KMS-11 (cell line): ENCODE data around the gene CPSF3.

Experiments used
- H2AFZ ChIP-seq: fragments of 200-600 bp; sonication (generic); 2 replicates; pipeline ENCODE4 v1.6.1; 2016; ENCODE audit warnings: antibody characterized with exemption, mixed run types, low read depth
- H3K27ac ChIP-seq: fragments of 200-600 bp; sonication (generic); 2 replicates; pipeline ENCODE4 v1.6.1; 2016; ENCODE audit warnings: mild to moderate bottlenecking, mixed run types
- H3K27me3 ChIP-seq: fragments of 200-600 bp; sonication (generic); 2 replicates; pipeline ENCODE4 v1.6.1; 2017; ENCODE audit warnings: mild to moderate bottlenecking, low read depth, mixed run types, moderate library complexity; ENCODE audit not compliant: insufficient read depth
- H3K36me3 ChIP-seq: fragments of 200-600 bp; sonication (generic); 2 replicates; pipeline ENCODE4 v1.6.1; 2017; ENCODE audit warnings: mild to moderate bottlenecking, mixed run types; ENCODE audit not compliant: insufficient read depth
- H3K4me1 ChIP-seq: fragments of 200-600 bp; sonication (generic); 2 replicates; pipeline ENCODE4 v1.6.1; 2016; ENCODE audit warnings: mild to moderate bottlenecking, low read depth, mixed run types; ENCODE audit not compliant: poor library complexity, severe bottlenecking
- H3K4me2 ChIP-seq: fragments of 200-600 bp; sonication (generic); 2 replicates; pipeline ENCODE4 v1.7.0; 2016; ENCODE audit warnings: mild to moderate bottlenecking, mixed run types
- H3K4me3 ChIP-seq: fragments of 200-600 bp; sonication (generic); IDR thresholded peaks from 2 replicates; pipeline ENCODE4 v1.6.1; 2017; ENCODE audit warnings: low read depth, low read length, mixed read lengths; ENCODE audit not compliant: insufficient read depth
- H3K79me2 ChIP-seq: fragments of 200-600 bp; sonication (generic); 2 replicates; pipeline ENCODE4 v1.6.1; 2016; ENCODE audit warnings: low read depth, mixed run types; ENCODE audit not compliant: insufficient read depth
- H3K9ac ChIP-seq: fragments of 200-600 bp; sonication (generic); 2 replicates; pipeline ENCODE4 v1.6.1; 2016; ENCODE audit warnings: mild to moderate bottlenecking, mixed run types
- H4K20me1 ChIP-seq: fragments of 200-600 bp; sonication (generic); 2 replicates; pipeline ENCODE4 v1.6.1; 2016; ENCODE audit warnings: mild to moderate bottlenecking, mixed run types; ENCODE audit not compliant: insufficient read depth
- TF ChIP-seq, protein P1 (sequence below): fragments of 200-600 bp; sonication (generic); conservative IDR thresholded peaks from 2 replicates; pipeline ENCODE4 v1.6.1; 2017; ENCODE audit warnings: low read depth, mild to moderate bottlenecking, antibody characterized with exemption, low read length, moderate library complexity, mixed read lengths

Gene CPSF3

DNA sequence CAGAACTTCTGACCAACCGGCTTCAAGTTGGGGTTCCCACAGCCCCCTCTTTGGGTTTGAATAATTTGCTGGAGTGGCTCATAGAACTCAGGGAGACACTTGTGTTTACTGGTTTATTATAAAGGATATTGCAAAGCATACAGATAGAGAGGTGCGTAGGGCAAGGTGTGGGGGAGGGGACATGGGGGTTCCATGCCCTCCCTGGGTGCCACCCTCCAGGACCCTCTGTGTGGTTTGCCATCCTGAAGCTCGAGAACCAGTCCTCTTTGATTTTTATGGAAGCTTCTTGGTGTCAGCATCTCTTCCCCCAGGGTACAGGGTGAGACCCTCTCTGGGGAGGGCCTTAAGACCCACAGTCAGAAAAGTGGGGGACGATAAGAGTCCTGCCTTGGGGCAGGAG is 38.9 kb upstream of the CPSF3 start:
- Histone ChIP-seq H3K79me2 (no peaks in the 10 kb centered on the region), H3K27me3 (no peaks in the 10 kb centered on the region), H3K27ac (no peak overlapping the region), H3K4me1 (no peaks in the 10 kb centered on the region), H3K9ac (no peak overlapping the region), H3K4me3 (no peak overlapping the region), H3K4me2 (no peak overlapping the region), H4K20me1 (no peaks in the 10 kb centered on the region), H2AFZ (no peak overlapping the region), H3K36me3 (no peaks in the 10 kb centered on the region)
- TF ChIP-seq, protein P1, sequence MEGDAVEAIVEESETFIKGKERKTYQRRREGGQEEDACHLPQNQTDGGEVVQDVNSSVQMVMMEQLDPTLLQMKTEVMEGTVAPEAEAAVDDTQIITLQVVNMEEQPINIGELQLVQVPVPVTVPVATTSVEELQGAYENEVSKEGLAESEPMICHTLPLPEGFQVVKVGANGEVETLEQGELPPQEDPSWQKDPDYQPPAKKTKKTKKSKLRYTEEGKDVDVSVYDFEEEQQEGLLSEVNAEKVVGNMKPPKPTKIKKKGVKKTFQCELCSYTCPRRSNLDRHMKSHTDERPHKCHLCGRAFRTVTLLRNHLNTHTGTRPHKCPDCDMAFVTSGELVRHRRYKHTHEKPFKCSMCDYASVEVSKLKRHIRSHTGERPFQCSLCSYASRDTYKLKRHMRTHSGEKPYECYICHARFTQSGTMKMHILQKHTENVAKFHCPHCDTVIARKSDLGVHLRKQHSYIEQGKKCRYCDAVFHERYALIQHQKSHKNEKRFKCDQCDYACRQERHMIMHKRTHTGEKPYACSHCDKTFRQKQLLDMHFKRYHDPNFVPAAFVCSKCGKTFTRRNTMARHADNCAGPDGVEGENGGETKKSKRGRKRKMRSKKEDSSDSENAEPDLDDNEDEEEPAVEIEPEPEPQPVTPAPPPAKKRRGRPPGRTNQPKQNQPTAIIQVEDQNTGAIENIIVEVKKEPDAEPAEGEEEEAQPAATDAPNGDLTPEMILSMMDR, result no peak

- no peak overlapping the region for H2AFZ ChIP-seq
- no peaks in the 10 kb centered on the region for H3K36me3 ChIP-seq
- no peak overlapping the region for H3K9ac ChIP-seq
- H3K4me3 ChIP-seq, result no peak overlapping the region
- TF ChIP-seq, protein P1, result no peak
- H3K27me3 ChIP-seq, result no peaks in the 10 kb centered on the region
- no peaks in the 10 kb centered on the region for H4K20me1 ChIP-seq
- no peaks in the 10 kb centered on the region for H3K4me1 ChIP-seq
- H3K79me2 ChIP-seq, result no peaks in the 10 kb centered on the region
- no peak overlapping the region for H3K4me2 ChIP-seq
- H3K27ac ChIP-seq, result no peak overlapping the region
Measured at GRCh38 chr2:9385841-9386240, 37.6 kb upstream of the CPSF3 start.

GRCh38 chr2:9388199-9388681 is 35.2 kb upstream of the CPSF3 start:
- Histone ChIP-seq H3K9ac (no peak overlapping the region), H2AFZ (no peak overlapping the region), H3K79me2 (no peaks in the 10 kb centered on the region), H3K36me3 (no peaks in the 10 kb centered on the region), H3K4me1 (no peaks in the 10 kb centered on the region), H3K27me3 (no peaks in the 10 kb centered on the region), H3K4me3 (no peak overlapping the region), H3K27ac (no peak overlapping the region), H4K20me1 (no peaks in the 10 kb centered on the region), H3K4me2 (no peak overlapping the region)
- TF ChIP-seq, protein P1, result no peak

DNA sequence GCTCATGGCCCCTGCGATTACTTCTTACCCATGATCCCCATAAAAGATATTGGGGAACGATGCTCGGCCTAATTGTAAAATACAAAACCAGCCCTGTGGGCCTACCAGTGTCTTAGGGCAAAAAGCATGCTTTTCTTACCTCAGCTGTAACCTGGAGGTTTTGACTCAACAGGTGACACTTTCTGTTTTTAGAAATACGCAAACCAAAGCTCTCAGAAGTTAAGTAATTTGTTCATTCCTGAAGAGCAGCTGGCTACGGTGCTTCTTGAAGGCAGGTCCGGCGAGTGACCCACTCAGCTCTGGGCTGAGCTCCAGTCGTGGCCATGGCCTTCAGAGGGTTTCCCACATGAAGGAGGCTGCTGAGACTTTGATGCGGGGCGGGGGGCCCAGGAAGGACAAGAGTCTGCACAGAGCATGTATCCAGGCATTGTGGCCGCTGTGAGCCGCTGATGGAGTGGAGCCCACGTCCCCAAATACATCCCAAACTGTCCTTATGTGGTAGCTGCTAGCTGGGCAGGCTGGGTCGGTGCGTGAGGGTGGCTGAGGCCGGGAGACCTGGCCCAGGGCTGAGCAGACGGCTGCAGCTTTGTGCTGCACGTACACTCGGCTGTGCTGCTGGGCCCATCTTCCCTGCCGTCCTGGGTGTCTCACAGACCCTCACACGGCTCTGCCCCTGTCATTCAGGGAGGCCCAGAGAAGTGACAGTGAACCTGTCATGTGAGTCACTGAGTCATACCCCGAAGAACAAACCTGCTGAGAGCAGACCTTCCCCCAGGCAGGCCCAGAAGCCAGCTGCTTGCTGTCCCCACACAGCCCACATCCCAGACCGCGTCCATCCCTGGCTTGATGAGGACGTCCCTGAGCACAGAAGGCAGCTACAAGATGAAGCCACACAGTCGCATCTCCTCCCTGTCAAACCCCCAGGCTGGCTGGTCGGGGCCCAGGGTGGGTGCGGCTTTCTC is 34.2 kb upstream of the CPSF3 start:
- Histone ChIP-seq H3K27ac (no peak overlapping the region), H3K79me2 (no peaks in the 10 kb centered on the region), H3K4me2 (no peak overlapping the region), H3K27me3 (no peaks in the 10 kb centered on the region), H4K20me1 (no peaks in the 10 kb centered on the region), H3K4me1 (no peaks in the 10 kb centered on the region), H3K36me3 (no peaks in the 10 kb centered on the region), H2AFZ (no peak overlapping the region), H3K4me3 (no peak overlapping the region), H3K9ac (no peak overlapping the region)
- TF ChIP-seq, protein P1, result no peak
